ENCODE data around the gene TMEM128.

The TMEM128 gene

GRCh38 chr4:4248029-4248884, at the start of gene TMEM128:
Gene TMEM128 (minus strand): TSS chr4:4248223. CDS start chr4:4248202, 21 bp downstream.
- peaks cover 20% of the 10 kb centered on the region for H3K36me3 Mint-ChIP-seq
- no peaks in the 10 kb centered on the region for H3K9me3 Mint-ChIP-seq
- peak within 1 kb of the TSS; percentile 98 for H3K4me3 Mint-ChIP-seq

GRCh38 chr4:4296283-4296846, 48.3 kb upstream of the TMEM128 start:
- peaks cover 10% of the 10 kb centered on the region for H3K36me3 Mint-ChIP-seq
- H3K27me3 Mint-ChIP-seq = no peaks in the 10 kb centered on the region
- H3K4me1 Mint-ChIP-seq = peaks cover 61% of the 10 kb centered on the region
- H3K27ac Mint-ChIP-seq = no peak overlapping the region
- no peaks in the 10 kb centered on the region for H3K9me3 Mint-ChIP-seq
- no peak overlapping the region for H3K4me3 Mint-ChIP-seq

More at GRCh38 chr4:4248029-4248884, at the start of gene TMEM128:
- Mint-ChIP-seq H3K4me1 (peaks cover 27% of the 10 kb centered on the region), H3K27ac (peak within 1 kb of the TSS; percentile 98), H3K27me3 (no peaks in the 10 kb centered on the region)

- no peaks in the 10 kb centered on the region for H3K27me3 Mint-ChIP-seq
- peaks cover 9% of the 10 kb centered on the region for H3K36me3 Mint-ChIP-seq
- no peak overlapping the region for H3K4me3 Mint-ChIP-seq
- no peaks in the 10 kb centered on the region for H3K9me3 Mint-ChIP-seq
- H3K4me1 Mint-ChIP-seq = peaks cover 66% of the 10 kb centered on the region
- H3K27ac Mint-ChIP-seq = no peak overlapping the region
Measured at GRCh38 chr4:4293279-4293678, 45.3 kb upstream of the TMEM128 start.

- Mint-ChIP-seq H3K4me3 (peak within 1 kb of the TSS; percentile 93), H3K27ac (peak within 1 kb of the TSS; percentile 91), H3K36me3 (peaks cover 3% of the 10 kb centered on the region), H3K27me3 (no peaks in the 10 kb centered on the region), H3K4me1 (peaks cover 67% of the 10 kb centered on the region), H3K9me3 (no peaks in the 10 kb centered on the region)
Measured at GRCh38 chr4:4289941-4290850, 42.2 kb upstream of the TMEM128 start, which contains the start of the genes LYAR and ZBTB49. Gene LYAR (minus strand): TSS chr4:4290154. CDS start chr4:4283742, 6,412 bp downstream. Gene ZBTB49 (plus strand): TSS chr4:4290251. CDS start chr4:4299946, 9,695 bp downstream.

GRCh38 chr4:4289597-4289940, 41.5 kb upstream of the TMEM128 start:
- peaks cover 3% of the 10 kb centered on the region for H3K36me3 Mint-ChIP-seq
- peak overlapping the region; percentile 93 for H3K4me3 Mint-ChIP-seq
- H3K4me1 Mint-ChIP-seq = peaks cover 62% of the 10 kb centered on the region
- no peaks in the 10 kb centered on the region for H3K9me3 Mint-ChIP-seq
- no peaks in the 10 kb centered on the region for H3K27me3 Mint-ChIP-seq
- peak overlapping the region; percentile 91 for H3K27ac Mint-ChIP-seq

GRCh38 chr4:4289055-4289454, 41.0 kb upstream of the TMEM128 start:
- Mint-ChIP-seq H3K4me3 (peak overlapping the region; percentile 93), H3K27me3 (no peaks in the 10 kb centered on the region), H3K4me1 (peaks cover 60% of the 10 kb centered on the region), H3K27ac (no peak overlapping the region), H3K36me3 (peaks cover 3% of the 10 kb centered on the region), H3K9me3 (no peaks in the 10 kb centered on the region)

GRCh38 chr4:4288098-4288497, 40.1 kb upstream of the TMEM128 start:
- no peak overlapping the region for H3K27ac Mint-ChIP-seq
- peaks cover 3% of the 10 kb centered on the region for H3K36me3 Mint-ChIP-seq

GRCh38 chr4:4284827-4285618, 37.0 kb upstream of the TMEM128 start:
- Mint-ChIP-seq H3K36me3 (peaks cover 13% of the 10 kb centered on the region), H3K9me3 (no peaks in the 10 kb centered on the region), H3K4me3 (no peak overlapping the region), H3K27ac (no peak overlapping the region), H3K27me3 (no peaks in the 10 kb centered on the region), H3K4me1 (peaks cover 31% of the 10 kb centered on the region)

More at GRCh38 chr4:4288098-4288497, 40.1 kb upstream of the TMEM128 start:
- peaks cover 54% of the 10 kb centered on the region for H3K4me1 Mint-ChIP-seq
- no peaks in the 10 kb centered on the region for H3K9me3 Mint-ChIP-seq
- H3K27me3 Mint-ChIP-seq = no peaks in the 10 kb centered on the region
- H3K4me3 Mint-ChIP-seq = peak overlapping the region; percentile 70

GRCh38 chr4:4281787-4282186, 33.8 kb upstream of the TMEM128 start:
- Mint-ChIP-seq H3K27ac (no peak overlapping the region), H3K36me3 (peaks cover 20% of the 10 kb centered on the region), H3K27me3 (no peaks in the 10 kb centered on the region), H3K9me3 (no peaks in the 10 kb centered on the region), H3K4me1 (peaks cover 9% of the 10 kb centered on the region), H3K4me3 (no peak overlapping the region)

GRCh38 chr4:4277531-4277930, 29.5 kb upstream of the TMEM128 start:
- H3K36me3 Mint-ChIP-seq = peaks cover 27% of the 10 kb centered on the region
- H3K27me3 Mint-ChIP-seq = no peaks in the 10 kb centered on the region
- no peak overlapping the region for H3K4me3 Mint-ChIP-seq
- H3K9me3 Mint-ChIP-seq = no peaks in the 10 kb centered on the region
- no peaks in the 10 kb centered on the region for H3K4me1 Mint-ChIP-seq
- H3K27ac Mint-ChIP-seq = no peak overlapping the region

GRCh38 chr4:4274226-4274625, 26.2 kb upstream of the TMEM128 start:
- H3K4me3 Mint-ChIP-seq = no peak overlapping the region
- H3K27me3 Mint-ChIP-seq = no peaks in the 10 kb centered on the region
- no peaks in the 10 kb centered on the region for H3K9me3 Mint-ChIP-seq
- no peak overlapping the region for H3K27ac Mint-ChIP-seq
- H3K36me3 Mint-ChIP-seq = peaks cover 20% of the 10 kb centered on the region
- peaks cover 3% of the 10 kb centered on the region for H3K4me1 Mint-ChIP-seq

GRCh38 chr4:4271912-4272311, 23.9 kb upstream of the TMEM128 start:
- Mint-ChIP-seq H3K36me3 (peaks cover 21% of the 10 kb centered on the region), H3K27ac (no peak overlapping the region), H3K27me3 (no peaks in the 10 kb centered on the region), H3K4me3 (no peak overlapping the region), H3K9me3 (no peaks in the 10 kb centered on the region), H3K4me1 (peaks cover 8% of the 10 kb centered on the region)

GRCh38 chr4:4270529-4270928, 22.5 kb upstream of the TMEM128 start:
- no peaks in the 10 kb centered on the region for H3K9me3 Mint-ChIP-seq
- peaks cover 19% of the 10 kb centered on the region for H3K36me3 Mint-ChIP-seq
- peak overlapping the region; percentile 30 for H3K27ac Mint-ChIP-seq
- H3K4me1 Mint-ChIP-seq = peaks cover 8% of the 10 kb centered on the region
- peak overlapping the region; percentile 51 for H3K4me3 Mint-ChIP-seq
- H3K27me3 Mint-ChIP-seq = no peaks in the 10 kb centered on the region

GRCh38 chr4:4269856-4270255, 21.8 kb upstream of the TMEM128 start:
- H3K4me1 Mint-ChIP-seq = peaks cover 8% of the 10 kb centered on the region

GRCh38 chr4:4269331-4269731, 21.3 kb upstream of the TMEM128 start:
- Mint-ChIP-seq H3K4me3 (no peak overlapping the region), H3K27ac (no peak overlapping the region), H3K4me1 (peaks cover 8% of the 10 kb centered on the region), H3K27me3 (no peaks in the 10 kb centered on the region), H3K9me3 (no peaks in the 10 kb centered on the region), H3K36me3 (peaks cover 13% of the 10 kb centered on the region)

More at GRCh38 chr4:4269856-4270255, 21.8 kb upstream of the TMEM128 start:
- Mint-ChIP-seq H3K4me3 (no peak overlapping the region), H3K36me3 (peaks cover 18% of the 10 kb centered on the region), H3K9me3 (no peaks in the 10 kb centered on the region), H3K27me3 (no peaks in the 10 kb centered on the region), H3K27ac (no peak overlapping the region)

All from activated naive CD4-positive, alpha-beta T cell treated with anti-CD3 and anti-CD28 coated beads, Interleukin-2, amount 50 U/mL, for 24 hours (primary cell).